Measurements from ENCODE around the gene CECR2. TPM values are rescaled to one million over a fixed set of nuclear protein-coding genes. Genes with fewer than 3 reads are reported as not detected.

CECR2 gene
- total and polyA plus RNA-seq, 2 of the 8 experiments (the other 6 are each of a cell fraction or from before 2014, with no cell fraction given), result 18.3 to 123 TPM

DNA sequence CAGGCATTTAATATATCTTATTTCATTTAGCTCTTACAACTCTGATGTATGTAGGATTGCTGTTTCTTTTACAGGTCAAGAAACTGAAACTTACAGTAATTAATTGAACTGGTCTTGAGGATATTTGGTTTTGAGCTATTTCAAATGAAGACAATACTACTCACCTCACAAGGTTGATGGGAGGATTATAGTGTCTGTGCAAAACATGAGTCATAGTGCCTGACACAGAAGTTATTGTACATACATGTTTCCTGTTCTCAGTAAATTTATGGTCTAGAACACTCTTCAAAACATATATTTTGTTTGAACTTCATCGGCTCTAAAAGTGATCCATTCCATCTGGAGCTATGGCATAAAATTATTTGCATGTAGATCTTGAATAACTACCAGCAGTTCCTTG is 61.9 kb downstream of the CECR2 start (continued):
- no peak for TF ChIP-seq SIX5 (IDR thresholded peaks at IDR 0.05; ENCODE audit: low read depth, low read length)
- TF ChIP-seq RBBP5 (IDR thresholded peaks at IDR 0.05; ENCODE audit: borderline replicate concordance, low read depth, low read length), result no peak
- TF ChIP-seq RAD21 (IDR thresholded peaks at IDR 0.05 in 1 of 2, conservative IDR thresholded peaks at IDR 0.05 in 1 of 2; ENCODE audit: low read depth in 2 of 2, low read length in 2 of 2), result no peak
- no peak for TF ChIP-seq SRF (IDR thresholded peaks at IDR 0.05; ENCODE audit: low read depth, low read length)
